NCI-H748 treated with DMSO at 0.1 percent for 48 hours (cell line): ENCODE data around the gene RTP5.
"Not testable (repeated sequence)": the region's sequence is repeated elsewhere in the genome, so short reads cannot be mapped to it uniquely, and the experiment has no call there.

Experiments used
- DNase-seq: peaks from one replicate; lab custom pipeline; 2025; lab: John Stamatoyannopoulos, UW

RTP5 gene

DNA sequence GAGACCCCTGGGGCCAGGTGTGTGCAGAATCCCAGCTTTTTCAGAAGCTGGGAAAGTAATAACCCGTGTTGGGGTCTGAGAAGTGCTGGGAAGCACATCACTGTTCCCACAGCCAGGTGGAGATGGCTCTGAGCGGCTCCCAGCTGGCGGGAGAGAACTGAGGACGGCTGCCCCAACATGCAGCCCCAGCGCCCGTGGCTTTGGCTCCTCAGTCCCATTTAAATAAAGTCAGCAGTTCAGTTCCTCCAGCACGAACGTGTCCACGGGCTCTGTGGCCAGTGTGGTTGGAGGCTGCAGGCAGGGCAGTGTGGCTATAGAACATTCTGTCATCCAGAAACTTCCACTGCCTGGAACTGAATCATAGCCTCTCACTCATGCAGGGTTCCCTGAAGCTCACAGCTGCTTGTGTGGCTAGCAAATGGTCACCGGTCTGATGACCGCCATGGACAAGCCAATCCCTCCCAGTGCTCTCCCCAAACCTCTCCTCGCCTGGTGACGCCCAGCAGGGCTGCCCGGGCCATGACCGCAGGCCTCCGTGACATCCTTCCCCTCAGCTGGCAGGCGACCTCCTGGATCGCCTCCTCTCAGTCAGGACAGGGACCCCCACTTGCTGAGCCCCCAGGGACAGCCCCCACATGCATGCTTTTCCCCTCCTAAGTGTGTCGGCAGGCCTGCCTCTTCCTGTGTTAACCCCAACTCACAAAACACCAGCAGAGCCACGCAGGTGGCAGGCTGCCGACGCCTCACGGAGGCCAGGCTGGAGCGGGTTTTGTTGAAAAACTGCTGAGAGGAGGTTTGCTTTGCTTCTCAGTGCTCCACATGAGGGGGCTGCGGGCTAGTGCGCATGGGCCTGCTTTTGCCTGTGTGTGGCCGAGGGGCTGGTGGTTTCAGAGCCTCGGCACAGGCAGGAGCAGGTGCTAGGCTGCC is 1.3 kb downstream of the RTP5 start:
- DNase-seq, result no peak

GRCh38 chr2:241871538-241872312 is 2.2 kb downstream of the RTP5 start:
- DNase-seq, result no peak

DNA sequence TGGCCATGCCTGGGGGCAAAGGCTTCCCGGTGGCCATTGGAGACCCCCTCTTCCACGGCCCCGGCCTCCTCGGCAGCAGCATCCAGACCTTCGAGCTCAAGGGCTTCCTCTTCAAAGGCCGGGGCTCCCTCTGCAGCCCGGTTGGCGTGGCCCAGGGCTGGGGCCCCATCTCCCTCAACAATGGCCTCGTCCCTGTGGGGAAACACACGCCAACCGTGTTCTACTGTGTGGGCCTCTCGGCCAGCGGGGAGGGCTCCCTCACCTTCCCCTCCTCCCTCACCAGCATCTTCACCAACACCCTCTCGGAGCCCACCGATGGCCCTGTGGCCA is 2.7 kb downstream of the RTP5 start:
- no peak for DNase-seq

DNA sequence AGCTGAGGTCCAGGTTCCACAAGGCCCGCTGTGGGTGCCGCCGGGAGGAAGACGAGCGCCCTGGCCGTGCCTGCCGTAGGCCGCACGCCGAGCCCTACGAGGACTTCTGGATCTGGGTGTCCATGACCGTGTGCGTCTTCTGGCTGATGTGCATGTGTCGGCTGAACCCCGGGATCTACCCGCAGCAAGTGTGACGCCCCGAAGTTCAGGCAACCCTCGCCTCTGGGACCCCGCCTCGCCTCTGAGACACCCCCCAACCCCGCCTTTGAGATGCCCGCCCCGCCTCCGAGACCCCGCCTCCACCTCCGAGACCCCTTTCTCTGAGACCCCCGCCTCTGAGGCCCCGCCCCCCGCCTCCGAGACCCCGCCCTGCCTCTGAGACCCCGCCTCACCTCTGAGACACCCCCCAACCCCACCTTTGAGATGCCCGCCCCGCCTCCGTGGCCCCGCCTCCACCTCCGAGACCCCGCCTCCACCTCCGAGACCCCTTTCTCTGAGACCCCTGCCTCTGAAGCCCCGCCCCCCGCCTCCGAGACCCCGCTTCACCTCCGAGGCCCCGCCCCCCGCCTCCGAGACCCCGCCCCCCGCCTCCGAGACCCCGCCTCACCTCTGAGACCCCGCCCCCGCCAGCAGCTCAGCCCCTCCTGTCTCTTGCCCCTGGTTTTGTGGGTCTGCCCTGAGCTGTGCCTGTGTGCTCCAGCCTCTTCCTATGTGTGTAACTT is 3.7 kb downstream of the RTP5 start:
- no peak for DNase-seq

DNA sequence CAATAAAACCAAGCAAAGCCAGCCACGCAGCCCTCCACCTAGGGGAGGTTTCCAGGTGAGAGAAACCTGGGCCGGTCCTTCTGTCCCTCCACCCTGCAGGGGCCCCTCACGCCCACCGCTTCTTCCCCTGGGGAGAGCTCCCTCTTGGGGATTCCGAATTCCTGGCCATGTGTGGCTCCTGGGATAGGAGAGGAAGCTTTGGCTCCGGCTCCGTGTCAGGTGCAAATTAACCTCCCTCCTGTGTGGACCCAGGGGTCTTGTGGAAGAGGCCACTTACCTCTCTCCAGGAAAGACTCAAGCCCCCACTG is 4.2 kb downstream of the RTP5 start:
- DNase-seq, result no peak

GRCh38 chr2:241874277-241874925 is 4.9 kb downstream of the RTP5 start:
- DNase-seq, result no peak

DNA sequence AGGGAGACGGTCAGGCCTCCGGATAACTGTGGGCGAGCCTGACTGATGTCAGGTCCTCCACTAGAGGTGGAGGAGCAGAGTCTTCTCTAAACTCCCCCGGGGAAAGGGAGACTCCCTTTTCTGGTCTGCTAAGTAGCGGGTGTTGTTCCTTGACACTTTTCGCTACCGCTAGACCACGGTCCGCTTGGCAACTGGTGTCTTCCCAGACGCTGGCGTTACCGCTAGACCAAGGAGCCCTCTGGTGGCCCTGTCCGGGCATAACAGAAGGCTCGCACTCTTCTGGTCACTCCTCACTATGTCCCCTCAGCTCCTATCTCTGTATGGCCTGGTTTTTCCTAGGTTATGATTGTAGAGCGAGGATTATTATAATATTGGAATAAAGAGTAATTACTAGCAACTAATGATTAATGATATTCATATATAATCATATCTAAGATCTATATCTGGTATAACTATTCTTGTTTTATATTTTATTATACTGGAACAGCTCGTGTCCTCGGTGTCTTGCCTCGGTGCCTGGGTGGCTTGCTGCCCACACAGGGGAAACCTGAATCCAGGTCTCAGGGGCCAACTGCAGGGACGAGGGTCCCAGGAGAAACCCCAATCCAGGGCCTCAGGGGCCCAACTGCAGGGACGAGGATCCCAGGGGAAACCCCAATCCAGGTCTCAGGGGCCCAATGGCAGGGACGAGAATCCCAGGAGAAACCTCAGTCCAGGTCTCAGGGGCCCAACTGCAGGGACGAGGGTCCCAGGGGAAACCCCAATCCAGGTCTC is 6.4 kb downstream of the RTP5 start:
- DNase-seq, result not testable (repeated sequence)

GRCh38 chr2:241876528-241877196 is 7.1 kb downstream of the RTP5 start:
- DNase-seq, result no peak

DNA sequence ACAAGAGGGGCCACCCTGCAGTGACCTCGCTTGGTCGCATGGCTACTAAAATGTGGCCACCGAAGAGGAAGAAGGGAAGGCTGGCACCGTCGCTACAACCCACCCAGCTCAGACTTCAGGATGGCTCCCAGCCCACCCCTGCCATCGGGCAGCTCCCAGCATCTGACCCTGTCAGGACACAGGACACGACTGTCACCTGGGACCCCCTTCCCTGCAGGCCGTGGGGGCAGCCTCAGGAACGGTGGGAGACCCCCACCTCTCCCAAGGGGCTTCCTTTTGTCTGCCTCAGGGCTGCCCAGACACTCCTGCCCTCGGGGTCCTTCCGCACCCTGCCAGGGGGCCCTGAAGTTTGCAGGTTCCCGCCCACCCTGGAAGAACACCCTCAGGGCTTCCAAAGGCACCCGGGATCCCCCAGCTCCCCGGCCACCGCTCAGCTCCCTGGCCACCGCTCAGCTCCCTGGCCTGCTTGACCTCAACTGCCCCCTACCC is 7.7 kb downstream of the RTP5 start:
- no peak for DNase-seq

DNA sequence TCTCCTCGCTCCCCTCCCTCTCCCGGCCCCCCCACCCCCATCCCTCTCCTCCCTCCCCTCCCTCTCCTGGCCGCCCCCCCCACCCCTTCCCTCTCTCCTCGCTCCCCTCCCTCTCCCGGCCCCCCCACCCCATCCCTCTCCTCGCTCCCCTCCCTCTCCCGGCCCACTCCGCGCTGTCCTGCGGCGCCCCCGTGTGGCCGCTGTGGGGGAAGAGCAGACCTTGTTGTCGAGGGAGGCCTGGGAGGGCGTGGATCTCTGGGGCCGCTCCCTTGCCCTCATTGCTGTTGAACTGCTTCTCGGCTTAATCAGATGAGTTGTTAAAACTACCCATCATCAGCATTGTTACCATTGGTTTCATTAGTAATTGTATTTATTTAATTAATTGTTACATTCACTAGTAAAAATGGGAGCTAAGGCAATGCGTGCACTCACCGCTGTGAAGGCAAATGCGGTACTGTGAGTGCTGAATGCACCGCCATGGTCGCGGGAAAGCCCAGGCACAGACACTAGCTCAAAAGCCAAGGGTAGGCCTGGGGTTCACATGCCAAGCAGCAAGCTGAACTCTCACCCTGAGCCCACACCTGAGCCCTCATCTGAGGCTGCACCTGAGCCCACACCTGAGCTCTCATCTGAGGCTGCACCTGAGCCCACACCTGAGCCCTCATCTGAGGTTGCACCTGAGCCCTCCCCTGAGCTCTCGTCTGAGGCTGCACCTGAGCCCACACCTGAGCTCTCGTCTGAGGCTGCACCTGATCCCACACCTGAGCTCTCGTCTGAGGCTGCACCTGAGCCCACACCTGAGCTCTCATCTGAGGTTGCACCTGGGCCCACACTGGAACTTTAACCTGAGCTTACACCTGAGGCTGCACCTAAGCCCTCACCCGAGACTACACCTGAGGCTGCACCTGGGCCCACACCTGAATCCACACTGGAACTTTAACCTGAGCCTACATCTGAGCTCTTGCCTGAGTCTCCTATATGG is 8.8 kb downstream of the RTP5 start:
- peak; percentile 20 for DNase-seq

DNA sequence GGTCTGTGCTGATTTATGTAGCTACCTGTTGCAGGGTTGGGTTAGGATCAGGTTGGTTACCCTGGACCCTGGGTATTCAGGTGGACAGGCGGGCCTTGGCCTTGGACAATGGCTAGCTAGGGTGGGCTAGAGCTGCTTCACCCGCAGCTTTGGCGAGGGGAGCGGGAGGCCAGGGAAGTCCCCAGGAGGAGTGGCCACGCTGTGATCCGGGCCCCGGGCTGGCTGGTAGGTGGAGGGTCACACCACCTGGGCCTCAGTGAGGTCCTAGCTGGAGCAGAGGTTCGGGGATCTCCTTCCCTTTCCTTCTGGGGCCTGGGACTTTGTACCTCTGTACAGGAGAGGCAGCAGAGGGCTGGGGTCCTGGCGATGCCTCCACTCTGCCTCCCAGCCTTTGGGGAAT is 9.8 kb downstream of the RTP5 start:
- DNase-seq, result no peak

DNA sequence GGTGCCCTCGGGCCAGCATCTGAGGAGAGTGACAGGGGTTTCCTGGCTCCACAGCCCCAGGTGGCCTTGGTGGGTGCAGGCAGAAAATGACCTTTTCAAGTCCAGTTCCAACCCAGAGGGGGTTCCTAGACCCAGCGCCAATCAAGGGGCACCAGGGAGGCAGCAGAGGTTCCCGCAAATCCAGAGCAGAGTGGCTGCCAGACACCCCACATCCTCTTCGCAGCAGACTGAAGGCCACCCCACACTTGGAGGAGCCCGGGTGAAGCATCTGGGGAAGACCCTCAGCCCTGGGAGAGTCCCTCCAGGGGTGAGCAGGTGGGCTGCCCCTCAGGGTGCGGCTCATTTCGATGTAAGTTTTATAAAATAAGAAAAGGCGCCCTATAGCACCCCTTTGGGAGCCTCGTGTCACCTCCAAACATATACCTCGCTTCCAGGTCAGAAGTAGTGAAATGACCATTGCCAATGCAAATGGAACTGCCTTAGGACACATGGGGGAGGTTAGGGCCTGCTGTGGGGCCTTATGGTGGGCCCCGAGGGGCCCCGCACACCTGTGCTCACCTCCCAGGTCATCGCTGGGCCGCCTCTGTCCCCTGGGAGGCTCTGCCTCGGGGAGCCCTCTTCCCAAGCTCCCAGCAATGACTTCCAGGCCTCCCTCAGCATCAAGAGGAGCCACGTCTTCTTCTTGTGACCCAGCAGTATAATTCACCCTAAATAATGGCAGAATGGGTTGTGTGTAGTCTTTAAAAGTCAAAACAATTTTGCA is 11.0 kb downstream of the RTP5 start:
- DNase-seq, result no peak

DNA sequence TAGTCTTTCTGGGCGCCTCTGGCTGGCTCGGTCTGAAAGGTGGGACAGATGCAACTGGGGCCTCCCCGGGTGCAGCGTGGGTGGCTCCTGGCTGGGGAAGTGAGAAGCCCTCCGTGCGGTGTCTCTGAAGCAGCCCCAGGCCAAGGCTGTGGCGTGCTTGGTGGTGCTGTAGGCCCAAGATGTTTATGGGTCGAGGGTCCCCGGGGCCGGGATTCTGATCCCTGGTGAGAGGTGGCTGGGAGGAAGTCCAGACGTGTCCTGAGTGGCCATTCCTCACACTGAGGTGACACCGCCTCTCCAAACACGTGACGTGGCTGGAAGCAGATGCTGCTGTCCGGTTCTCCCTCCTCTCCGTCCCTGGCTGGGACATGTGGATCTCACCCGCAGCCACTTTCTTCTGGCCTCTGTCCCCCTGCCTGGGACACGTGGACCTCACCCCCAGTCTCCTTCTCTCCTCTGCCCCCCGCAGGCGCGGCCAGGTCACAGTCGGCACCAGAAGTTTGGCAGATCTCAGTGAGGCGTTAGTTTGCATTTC is 12.6 kb downstream of the RTP5 start:
- no peak for DNase-seq

GRCh38 chr2:241884951-241885290 is 15.4 kb downstream of the RTP5 start:
- DNase-seq, result no peak

DNA sequence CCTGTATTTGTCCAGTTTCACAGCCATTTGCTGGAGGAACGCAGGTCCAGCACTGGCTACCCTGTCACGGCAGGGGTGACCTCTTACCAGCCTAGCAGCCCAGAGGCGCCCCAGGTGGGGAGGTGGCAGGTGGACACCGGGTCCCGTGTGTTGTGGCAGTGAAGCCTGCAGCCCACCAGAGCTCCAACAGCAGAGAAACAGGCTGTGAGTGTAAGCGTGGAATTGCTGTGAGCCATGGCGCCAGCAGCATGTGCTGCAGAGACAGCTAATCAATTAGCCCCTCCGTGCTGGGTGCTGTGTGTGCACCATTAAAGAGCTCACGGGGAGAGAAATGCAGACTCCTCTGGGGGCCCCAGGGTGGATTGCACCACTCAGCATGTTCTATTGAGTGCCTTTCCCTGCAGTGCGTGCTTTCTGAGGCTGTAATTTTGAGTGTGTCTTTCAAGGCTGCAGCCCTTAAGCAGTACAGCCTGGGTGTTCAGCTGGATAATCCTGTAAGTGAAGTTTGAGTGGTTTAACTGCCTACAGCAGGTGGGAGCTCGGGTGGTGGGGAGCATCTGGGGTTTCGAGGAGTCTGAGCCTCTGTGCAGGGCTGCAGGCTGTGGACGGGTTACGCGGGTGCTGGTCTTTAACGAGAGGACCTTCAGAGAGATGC is 15.9 kb downstream of the RTP5 start:
- DNase-seq, result no peak

DNA sequence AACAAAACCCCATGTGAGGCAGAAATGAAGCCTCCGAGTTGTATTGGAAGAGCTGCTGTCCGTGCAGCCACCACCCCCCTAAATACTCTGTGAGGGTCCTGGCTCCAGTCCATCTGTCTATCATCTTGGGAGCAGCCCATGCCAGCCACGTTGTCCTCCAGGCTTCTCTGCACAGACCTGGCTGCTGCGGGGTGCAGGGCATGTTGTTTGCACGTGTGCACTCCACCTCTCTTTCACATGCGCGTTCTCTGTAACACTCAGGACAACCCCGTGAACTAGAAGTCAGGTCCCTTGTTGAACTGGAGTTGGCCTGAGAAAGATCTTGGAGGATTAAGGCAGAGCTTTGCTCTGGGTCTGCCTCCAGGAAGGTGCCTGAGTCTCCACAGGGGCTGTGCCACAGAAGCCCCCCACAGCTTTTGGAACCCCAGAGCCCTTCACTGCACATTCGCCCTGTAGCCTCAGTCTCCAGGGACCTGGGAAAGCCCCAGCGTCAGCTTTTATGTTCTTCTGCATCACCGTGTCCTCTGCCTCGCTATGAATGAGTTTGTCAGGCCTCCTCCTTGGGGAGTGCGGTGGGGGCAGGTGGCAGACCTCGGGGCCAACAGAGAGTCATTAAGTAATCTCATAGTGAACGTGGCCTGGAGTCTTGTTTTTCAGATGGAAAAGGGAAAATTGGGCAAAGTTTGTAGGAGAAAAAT is 16.6 kb downstream of the RTP5 start:
- DNase-seq, result no peak

GRCh38 chr2:241886840-241887447 is 17.4 kb downstream of the RTP5 start:
- no peak for DNase-seq
